Right renal pelvis (tissue), 4 donors: ENCODE measurements around the gene GLG1. TPM values are rescaled to one million over a fixed set of nuclear protein-coding genes. Genes with fewer than 3 reads are reported as not detected.
A peak's percentile ranks its signal among the peaks of the same experiment; 100 is the strongest.
"Not testable (repeated sequence)": the region's sequence is repeated elsewhere in the genome, so short reads cannot be mapped to it uniquely, and the experiment has no call there.

Source experiments
- DNase-seq, 4 donors: peaks; one replicate each; pipeline ENCODE4 v3.0.0-alpha.2; 2013; ENCODE audit warnings: low read depth in 4 of 4, low spot score in 3 of 4, missing footprints in 1 of 4
- polyA plus RNA-seq, 4 donors: library from polyadenylated mRNA; unstranded; fragments of 120-200 nt; gene quantifications; one replicate each; pipeline ENCODE4 v1.2.1, GENCODE V29; 2013; ENCODE audit not compliant: insufficient read length in 4 of 4

GLG1 gene
- polyA plus RNA-seq, 4 donors, result 155 to 169 (median 160) TPM

- DNase-seq, result not testable (repeated sequence)
Observed at GRCh38 chr16:74546112-74546511, 60.8 kb downstream of the GLG1 start.

GRCh38 chr16:74542911-74543578, 63.9 kb downstream of the GLG1 start:
- DNase-seq, result not testable (repeated sequence)

GRCh38 chr16:74540663-74541062, 66.3 kb downstream of the GLG1 start:
- not testable (repeated sequence) for DNase-seq

GRCh38 chr16:74538801-74539200, 68.1 kb downstream of the GLG1 start:
- not testable (repeated sequence) for DNase-seq

- not testable (repeated sequence) for DNase-seq
Observed at GRCh38 chr16:74537746-74538145, 69.2 kb downstream of the GLG1 start.

- not testable (repeated sequence) for DNase-seq
Observed at GRCh38 chr16:74534650-74535049, 72.3 kb downstream of the GLG1 start.

GRCh38 chr16:74524926-74525325, 82.0 kb downstream of the GLG1 start:
- no peak for DNase-seq

GRCh38 chr16:74524117-74524516, 82.8 kb downstream of the GLG1 start:
- DNase-seq, result no peak

- not testable (repeated sequence) for DNase-seq
Observed at GRCh38 chr16:74523706-74524105, 83.2 kb downstream of the GLG1 start.

GRCh38 chr16:74522160-74522559, 84.8 kb downstream of the GLG1 start:
- DNase-seq, result no peak

GRCh38 chr16:74521691-74522090, 85.2 kb downstream of the GLG1 start:
- peak in 1 of 4 donors; percentile 5 for DNase-seq

GRCh38 chr16:74518934-74519333, 88.0 kb downstream of the GLG1 start:
- not testable (repeated sequence) for DNase-seq

GRCh38 chr16:74511961-74512360, 95.0 kb downstream of the GLG1 start:
- DNase-seq, result no peak

- DNase-seq, result no peak
Observed at GRCh38 chr16:74505011-74505410, 101.9 kb downstream of the GLG1 start.

GRCh38 chr16:74503412-74503811, 103.5 kb downstream of the GLG1 start:
- no peak for DNase-seq

- DNase-seq, result no peak
Observed at GRCh38 chr16:74501484-74502478, 105.1 kb downstream of the GLG1 start.

- DNase-seq, result no peak
Observed at GRCh38 chr16:74500907-74501306, 106.0 kb downstream of the GLG1 start.

GRCh38 chr16:74499114-74499513, 107.8 kb downstream of the GLG1 start:
- no peak for DNase-seq

GRCh38 chr16:74497761-74498160, 109.2 kb downstream of the GLG1 start:
- DNase-seq, result no peak

- no peak for DNase-seq
Observed at GRCh38 chr16:74496054-74496453, 110.9 kb downstream of the GLG1 start.

GRCh38 chr16:74492976-74493375, 113.9 kb downstream of the GLG1 start:
- no peak for DNase-seq
